Measurements from ENCODE around the gene RABGGTA.
A peak's percentile ranks its signal among the peaks of the same experiment; 100 is the strongest.

The RABGGTA gene

DNA sequence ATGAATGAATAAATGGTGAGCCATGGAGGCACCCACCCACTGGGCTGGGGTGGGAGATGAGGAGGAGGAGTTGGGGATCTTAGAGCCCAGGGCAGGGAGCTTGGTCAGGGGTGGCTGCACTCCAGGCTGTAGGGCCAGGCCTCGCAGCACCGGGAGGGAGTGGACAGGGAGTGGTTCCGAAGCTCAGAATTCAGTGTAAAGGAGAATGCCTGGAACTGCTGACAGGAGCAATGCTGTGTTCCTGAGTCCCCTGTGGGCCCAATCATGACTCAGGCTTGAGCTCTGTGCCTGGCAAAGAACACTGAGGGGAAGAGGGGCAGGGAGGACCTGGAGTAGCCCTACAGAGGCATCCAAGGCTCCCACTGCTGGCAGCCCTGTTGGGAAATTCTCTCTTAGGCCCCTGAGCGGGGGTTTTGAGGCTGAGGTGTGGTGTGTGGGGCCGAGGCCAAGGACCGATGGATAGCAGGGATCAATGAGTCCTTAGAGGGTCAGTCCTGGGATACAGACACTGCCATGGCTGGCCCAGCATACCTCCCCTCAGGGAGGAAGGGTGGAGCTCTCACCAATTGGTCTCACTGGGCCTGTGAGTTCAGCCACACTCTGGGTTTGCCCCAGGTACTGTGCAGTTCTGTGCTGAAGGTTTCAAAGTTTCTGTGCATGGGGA, 9.5 kb upstream of the RABGGTA start:
- no peak for DNase-seq
- no peak overlapping the region for H3K4ac ChIP-seq (ENCODE audit: low read depth in 1 of 2, low read length in 2 of 2)
- no peak overlapping the region for H3K4me2 ChIP-seq (ENCODE audit: low read length, poor library complexity, severe bottlenecking)
- peak overlapping the region; percentile 4 to 46 for H3K4me3 ChIP-seq (ENCODE audit: insufficient read depth in 1 of 2, low read depth in 1 of 2, low read length in 2 of 2)
- H3K9me3 ChIP-seq (ENCODE audit: control insufficient read depth, low read length) = no peaks in the 10 kb centered on the region
- no peak overlapping the region for H2BK12ac ChIP-seq (ENCODE audit: low read length in 2 of 2)
- no peak overlapping the region for H2BK5ac ChIP-seq (ENCODE audit: low read depth, low read length, poor library complexity, severe bottlenecking)
- H3K79me1 ChIP-seq (replicated peaks; ENCODE audit: low read length, poor library complexity, severe bottlenecking) = peaks cover 28% of the 10 kb centered on the region
- H2BK15ac ChIP-seq (ENCODE audit: low read depth, poor library complexity, severe bottlenecking) = no peak overlapping the region
- no peak overlapping the region for H3K14ac ChIP-seq (ENCODE audit: low read length in 2 of 2)
- peak overlapping the region; percentile 20 for H3K9ac ChIP-seq (ENCODE audit: low read length)
- H3K27me3 ChIP-seq (ENCODE audit: control insufficient read depth in 1 of 2, insufficient read depth in 1 of 2, low read length in 2 of 2) = no peaks in the 10 kb centered on the region
- peaks cover 7% of the 10 kb centered on the region for H3K4me1 ChIP-seq (ENCODE audit: control insufficient read depth, insufficient read depth, low read depth, low read length)
- H2AK5ac ChIP-seq (ENCODE audit: low read length, severe bottlenecking) = no peak overlapping the region
- H3K23ac ChIP-seq (ENCODE audit: low read length in 2 of 2) = no peak overlapping the region
- WGBS = 94% methylated on average over 6 of the region's 6 CpGs
- H3K27ac ChIP-seq (ENCODE audit: low read length, poor library complexity, severe bottlenecking) = no peak overlapping the region
- no peak overlapping the region for H2BK120ac ChIP-seq (ENCODE audit: low read depth, low read length)
- no peak overlapping the region for H2AFZ ChIP-seq (ENCODE audit: low read depth, low read length)
- H3K36me3 ChIP-seq (ENCODE audit: control insufficient read depth in 1 of 2, insufficient read depth in 2 of 2, low read depth in 1 of 2, low read length in 2 of 2) = no peaks in the 10 kb centered on the region
- no peak overlapping the region for H3K18ac ChIP-seq (ENCODE audit: low read depth in 1 of 2, low read length in 2 of 2)
- H4K8ac ChIP-seq (ENCODE audit: low read length) = no peak overlapping the region
- no peak overlapping the region for H4K91ac ChIP-seq (ENCODE audit: low read length)

- WGBS = 88% methylated on average over 11 of the region's 11 CpGs
- no peaks in the 10 kb centered on the region for H3K9me3 ChIP-seq (ENCODE audit: control insufficient read depth, low read length)
- H2BK5ac ChIP-seq (ENCODE audit: low read depth, low read length, poor library complexity, severe bottlenecking) = no peak overlapping the region
- DNase-seq = no peak
- no peak overlapping the region for H3K4me2 ChIP-seq (ENCODE audit: low read length, poor library complexity, severe bottlenecking)
- no peaks in the 10 kb centered on the region for H3K36me3 ChIP-seq (ENCODE audit: control insufficient read depth in 1 of 2, insufficient read depth in 2 of 2, low read depth in 1 of 2, low read length in 2 of 2)
- H3K18ac ChIP-seq (ENCODE audit: low read depth in 1 of 2, low read length in 2 of 2) = no peak overlapping the region
- peak overlapping the region in 1 of 2 experiments; percentile 16 for H3K4me3 ChIP-seq (ENCODE audit: insufficient read depth in 1 of 2, low read depth in 1 of 2, low read length in 2 of 2)
- no peak overlapping the region for H2BK120ac ChIP-seq (ENCODE audit: low read depth, low read length)
- H3K27me3 ChIP-seq (ENCODE audit: control insufficient read depth in 1 of 2, insufficient read depth in 1 of 2, low read length in 2 of 2) = no peaks in the 10 kb centered on the region
- no peak overlapping the region for H3K9ac ChIP-seq (ENCODE audit: low read length)
- H3K14ac ChIP-seq (ENCODE audit: low read length in 2 of 2) = no peak overlapping the region
- no peak overlapping the region for H2BK12ac ChIP-seq (ENCODE audit: low read length in 2 of 2)
- H3K79me1 ChIP-seq (replicated peaks; ENCODE audit: low read length, poor library complexity, severe bottlenecking) = peaks cover 33% of the 10 kb centered on the region
- H3K23ac ChIP-seq (ENCODE audit: low read length in 2 of 2) = no peak overlapping the region
- no peak overlapping the region for H3K27ac ChIP-seq (ENCODE audit: low read length, poor library complexity, severe bottlenecking)
- no peak overlapping the region for H4K91ac ChIP-seq (ENCODE audit: low read length)
- H3K4ac ChIP-seq (ENCODE audit: low read depth in 1 of 2, low read length in 2 of 2) = no peak overlapping the region
- no peak overlapping the region for H4K8ac ChIP-seq (ENCODE audit: low read length)
- H2BK15ac ChIP-seq (ENCODE audit: low read depth, poor library complexity, severe bottlenecking) = no peak overlapping the region
- H2AK5ac ChIP-seq (ENCODE audit: low read length, severe bottlenecking) = no peak overlapping the region
- H3K4me1 ChIP-seq (ENCODE audit: control insufficient read depth, insufficient read depth, low read depth, low read length) = peaks cover 7% of the 10 kb centered on the region
- H2AFZ ChIP-seq (ENCODE audit: low read depth, low read length) = no peak overlapping the region
These were observed 8.1 kb upstream of the RABGGTA start for GRCh38 chr14:24279301-24280186.

GRCh38 chr14:24278424-24278823, 7.0 kb upstream of the RABGGTA start:
- no peak for DNase-seq
- H2AFZ ChIP-seq (ENCODE audit: low read depth, low read length) = no peak overlapping the region
- H3K4me2 ChIP-seq (ENCODE audit: low read length, poor library complexity, severe bottlenecking) = no peak overlapping the region
- H2BK15ac ChIP-seq (ENCODE audit: low read depth, poor library complexity, severe bottlenecking) = no peak overlapping the region
- no peak overlapping the region for H3K14ac ChIP-seq (ENCODE audit: low read length in 2 of 2)
- no peak overlapping the region for H4K8ac ChIP-seq (ENCODE audit: low read length)
- peaks cover 28% of the 10 kb centered on the region for H3K79me1 ChIP-seq (replicated peaks; ENCODE audit: low read length, poor library complexity, severe bottlenecking)
- H3K36me3 ChIP-seq (ENCODE audit: control insufficient read depth in 1 of 2, insufficient read depth in 2 of 2, low read depth in 1 of 2, low read length in 2 of 2) = no peaks in the 10 kb centered on the region
- H4K91ac ChIP-seq (ENCODE audit: low read length) = no peak overlapping the region
- no peak overlapping the region for H3K4ac ChIP-seq (ENCODE audit: low read depth in 1 of 2, low read length in 2 of 2)
- H2BK5ac ChIP-seq (ENCODE audit: low read depth, low read length, poor library complexity, severe bottlenecking) = no peak overlapping the region
- no peak overlapping the region for H3K18ac ChIP-seq (ENCODE audit: low read depth in 1 of 2, low read length in 2 of 2)
- H3K23ac ChIP-seq (ENCODE audit: low read length in 2 of 2) = no peak overlapping the region
- H3K9ac ChIP-seq (ENCODE audit: low read length) = no peak overlapping the region
- no peak overlapping the region for H3K4me3 ChIP-seq (ENCODE audit: insufficient read depth in 1 of 2, low read depth in 1 of 2, low read length in 2 of 2)
- no peak overlapping the region for H2BK12ac ChIP-seq (ENCODE audit: low read length in 2 of 2)
- no peaks in the 10 kb centered on the region for H3K27me3 ChIP-seq (ENCODE audit: control insufficient read depth in 1 of 2, insufficient read depth in 1 of 2, low read length in 2 of 2)
- H3K4me1 ChIP-seq (ENCODE audit: control insufficient read depth, insufficient read depth, low read depth, low read length) = peaks cover 5% of the 10 kb centered on the region
- H3K27ac ChIP-seq (ENCODE audit: low read length, poor library complexity, severe bottlenecking) = no peak overlapping the region
- H2BK120ac ChIP-seq (ENCODE audit: low read depth, low read length) = no peak overlapping the region
- H2AK5ac ChIP-seq (ENCODE audit: low read length, severe bottlenecking) = no peak overlapping the region
- WGBS = 94% methylated on average over 5 of the region's 5 CpGs
- H3K9me3 ChIP-seq (ENCODE audit: control insufficient read depth, low read length) = no peaks in the 10 kb centered on the region

GRCh38 chr14:24277606-24278321, 6.4 kb upstream of the RABGGTA start:
- no peak overlapping the region for H2BK5ac ChIP-seq (ENCODE audit: low read depth, low read length, poor library complexity, severe bottlenecking)
- H2BK120ac ChIP-seq (ENCODE audit: low read depth, low read length) = no peak overlapping the region
- H3K79me1 ChIP-seq (replicated peaks; ENCODE audit: low read length, poor library complexity, severe bottlenecking) = peaks cover 28% of the 10 kb centered on the region
- H3K4ac ChIP-seq (ENCODE audit: low read depth in 1 of 2, low read length in 2 of 2) = no peak overlapping the region
- no peak overlapping the region for H4K91ac ChIP-seq (ENCODE audit: low read length)
- H2BK12ac ChIP-seq (ENCODE audit: low read length in 2 of 2) = no peak overlapping the region
- no peaks in the 10 kb centered on the region for H3K9me3 ChIP-seq (ENCODE audit: control insufficient read depth, low read length)
- no peak overlapping the region for H3K4me2 ChIP-seq (ENCODE audit: low read length, poor library complexity, severe bottlenecking)
- no peak overlapping the region for H3K14ac ChIP-seq (ENCODE audit: low read length in 2 of 2)
- H3K27ac ChIP-seq (ENCODE audit: low read length, poor library complexity, severe bottlenecking) = no peak overlapping the region
- H3K9ac ChIP-seq (ENCODE audit: low read length) = peak overlapping the region; percentile 30
- DNase-seq = no peak
- H3K4me1 ChIP-seq (ENCODE audit: control insufficient read depth, insufficient read depth, low read depth, low read length) = peaks cover 2% of the 10 kb centered on the region
- no peaks in the 10 kb centered on the region for H3K27me3 ChIP-seq (ENCODE audit: control insufficient read depth in 1 of 2, insufficient read depth in 1 of 2, low read length in 2 of 2)
- no peak overlapping the region for H2BK15ac ChIP-seq (ENCODE audit: low read depth, poor library complexity, severe bottlenecking)
- no peak overlapping the region for H2AK5ac ChIP-seq (ENCODE audit: low read length, severe bottlenecking)
- H3K23ac ChIP-seq (ENCODE audit: low read length in 2 of 2) = no peak overlapping the region
- 92% methylated on average over 11 of the region's 11 CpGs for WGBS
- no peak overlapping the region for H3K4me3 ChIP-seq (ENCODE audit: insufficient read depth in 1 of 2, low read depth in 1 of 2, low read length in 2 of 2)
- H3K36me3 ChIP-seq (ENCODE audit: control insufficient read depth in 1 of 2, insufficient read depth in 2 of 2, low read depth in 1 of 2, low read length in 2 of 2) = no peaks in the 10 kb centered on the region
- H4K8ac ChIP-seq (ENCODE audit: low read length) = no peak overlapping the region
- no peak overlapping the region for H2AFZ ChIP-seq (ENCODE audit: low read depth, low read length)
- no peak overlapping the region for H3K18ac ChIP-seq (ENCODE audit: low read depth in 1 of 2, low read length in 2 of 2)

All from mesenchymal stem cell (in vitro differentiated cells and primary cell).